Measurements from ENCODE around the gene SLC16A3. TPM values are rescaled to one million over a fixed set of nuclear protein-coding genes. Genes with fewer than 3 reads are reported as not detected.
A peak's percentile ranks its signal among the peaks of the same experiment; 100 is the strongest.

Gene SLC16A3
- total and polyA plus RNA-seq, 9 of the 15 experiments (the other 6 are each of a cell fraction or from before 2014, with no cell fraction given): 0.11 to 5.4 (median 1.2) TPM; not detected in 2

DNA sequence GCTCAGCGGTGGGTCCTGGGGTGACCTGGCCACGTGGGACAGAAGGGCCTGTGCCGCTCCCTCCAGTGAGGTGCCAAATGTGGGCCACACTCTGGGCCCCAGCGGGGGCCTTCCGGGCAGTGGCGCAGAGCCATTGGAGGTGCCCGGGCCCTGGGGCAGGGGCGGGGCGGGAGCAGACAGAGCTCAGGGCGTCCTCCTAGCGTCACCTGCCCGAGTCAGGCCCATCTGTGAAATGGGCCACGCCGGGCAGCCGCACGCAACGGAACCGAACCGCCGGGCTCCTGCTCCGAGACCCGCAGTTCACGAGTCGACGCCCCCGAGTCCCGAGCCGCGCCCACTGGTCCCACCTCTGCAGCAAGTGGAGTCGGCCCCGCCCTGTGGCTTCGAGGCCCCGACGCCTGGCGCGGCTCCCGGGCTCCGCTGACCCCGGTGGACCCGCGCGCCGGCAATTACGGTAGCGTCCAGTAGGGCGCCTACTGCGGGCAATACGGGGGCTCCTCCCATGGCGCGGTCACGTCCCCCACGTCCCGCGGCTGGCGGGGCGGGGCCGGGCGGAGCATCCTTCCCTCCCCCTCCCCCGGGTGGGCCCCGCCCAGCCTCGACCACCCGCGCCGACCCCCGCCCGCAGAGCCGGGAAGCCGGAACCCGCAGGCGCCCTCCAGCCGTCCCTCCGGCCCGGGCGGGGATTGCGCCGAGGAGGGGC is 1.9 kb downstream of the SLC16A3 start (continued):
- TF ChIP-seq, protein P1, sequence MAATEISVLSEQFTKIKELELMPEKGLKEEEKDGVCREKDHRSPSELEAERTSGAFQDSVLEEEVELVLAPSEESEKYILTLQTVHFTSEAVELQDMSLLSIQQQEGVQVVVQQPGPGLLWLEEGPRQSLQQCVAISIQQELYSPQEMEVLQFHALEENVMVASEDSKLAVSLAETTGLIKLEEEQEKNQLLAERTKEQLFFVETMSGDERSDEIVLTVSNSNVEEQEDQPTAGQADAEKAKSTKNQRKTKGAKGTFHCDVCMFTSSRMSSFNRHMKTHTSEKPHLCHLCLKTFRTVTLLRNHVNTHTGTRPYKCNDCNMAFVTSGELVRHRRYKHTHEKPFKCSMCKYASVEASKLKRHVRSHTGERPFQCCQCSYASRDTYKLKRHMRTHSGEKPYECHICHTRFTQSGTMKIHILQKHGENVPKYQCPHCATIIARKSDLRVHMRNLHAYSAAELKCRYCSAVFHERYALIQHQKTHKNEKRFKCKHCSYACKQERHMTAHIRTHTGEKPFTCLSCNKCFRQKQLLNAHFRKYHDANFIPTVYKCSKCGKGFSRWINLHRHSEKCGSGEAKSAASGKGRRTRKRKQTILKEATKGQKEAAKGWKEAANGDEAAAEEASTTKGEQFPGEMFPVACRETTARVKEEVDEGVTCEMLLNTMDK (IDR thresholded peaks at IDR 0.05; ENCODE audit: borderline replicate concordance, insufficient read depth, low read depth, low read length, poor library complexity, severe bottlenecking): no peak
- TF ChIP-seq, protein P2, sequence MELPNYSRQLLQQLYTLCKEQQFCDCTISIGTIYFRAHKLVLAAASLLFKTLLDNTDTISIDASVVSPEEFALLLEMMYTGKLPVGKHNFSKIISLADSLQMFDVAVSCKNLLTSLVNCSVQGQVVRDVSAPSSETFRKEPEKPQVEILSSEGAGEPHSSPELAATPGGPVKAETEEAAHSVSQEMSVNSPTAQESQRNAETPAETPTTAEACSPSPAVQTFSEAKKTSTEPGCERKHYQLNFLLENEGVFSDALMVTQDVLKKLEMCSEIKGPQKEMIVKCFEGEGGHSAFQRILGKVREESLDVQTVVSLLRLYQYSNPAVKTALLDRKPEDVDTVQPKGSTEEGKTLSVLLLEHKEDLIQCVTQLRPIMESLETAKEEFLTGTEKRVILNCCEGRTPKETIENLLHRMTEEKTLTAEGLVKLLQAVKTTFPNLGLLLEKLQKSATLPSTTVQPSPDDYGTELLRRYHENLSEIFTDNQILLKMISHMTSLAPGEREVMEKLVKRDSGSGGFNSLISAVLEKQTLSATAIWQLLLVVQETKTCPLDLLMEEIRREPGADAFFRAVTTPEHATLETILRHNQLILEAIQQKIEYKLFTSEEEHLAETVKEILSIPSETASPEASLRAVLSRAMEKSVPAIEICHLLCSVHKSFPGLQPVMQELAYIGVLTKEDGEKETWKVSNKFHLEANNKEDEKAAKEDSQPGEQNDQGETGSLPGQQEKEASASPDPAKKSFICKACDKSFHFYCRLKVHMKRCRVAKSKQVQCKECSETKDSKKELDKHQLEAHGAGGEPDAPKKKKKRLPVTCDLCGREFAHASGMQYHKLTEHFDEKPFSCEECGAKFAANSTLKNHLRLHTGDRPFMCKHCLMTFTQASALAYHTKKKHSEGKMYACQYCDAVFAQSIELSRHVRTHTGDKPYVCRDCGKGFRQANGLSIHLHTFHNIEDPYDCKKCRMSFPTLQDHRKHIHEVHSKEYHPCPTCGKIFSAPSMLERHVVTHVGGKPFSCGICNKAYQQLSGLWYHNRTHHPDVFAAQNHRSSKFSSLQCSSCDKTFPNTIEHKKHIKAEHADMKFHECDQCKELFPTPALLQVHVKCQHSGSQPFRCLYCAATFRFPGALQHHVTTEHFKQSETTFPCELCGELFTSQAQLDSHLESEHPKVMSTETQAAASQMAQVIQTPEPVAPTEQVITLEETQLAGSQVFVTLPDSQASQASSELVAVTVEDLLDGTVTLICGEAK (IDR thresholded peaks at IDR 0.05): peak; percentile 81
- TF ChIP-seq, protein P2 (CRISPR knock-in tag; IDR thresholded peaks at IDR 0.05): no peak
- TF ChIP-seq SRSF9 (IDR thresholded peaks at IDR 0.05; ENCODE audit: borderline replicate concordance, low read depth, low read length): no peak
- no peak for TF ChIP-seq ZNF347 (CRISPR knock-in tag; IDR thresholded peaks at IDR 0.05; ENCODE audit: low read depth)
- TF ChIP-seq POLR2AphosphoS5 (IDR thresholded peaks at IDR 0.05; ENCODE audit: control insufficient read depth, insufficient read depth, low read depth, low read length): no peak
- peak; percentile 81 for TF ChIP-seq NEUROD1 (IDR thresholded peaks at IDR 0.05; ENCODE audit: borderline replicate concordance, low read depth, low read length, partially characterized antibody)
- TF ChIP-seq ZNF76 (CRISPR knock-in tag; IDR thresholded peaks at IDR 0.05; ENCODE audit: borderline replicate concordance): 0 out of 2 replicates have a peak, but pooled peaks have one; percentile 46
- TF ChIP-seq CSDE1 (IDR thresholded peaks at IDR 0.05): no peak
- TF ChIP-seq ZNF124 (CRISPR knock-in tag; IDR thresholded peaks at IDR 0.05): no peak
- peak; percentile 95 for TF ChIP-seq RB1 (IDR thresholded peaks at IDR 0.05; ENCODE audit: low read depth)
- no peak for TF ChIP-seq CREB1 (IDR thresholded peaks at IDR 0.05)
- TF ChIP-seq CREB1 (CRISPR knock-in tag; IDR thresholded peaks at IDR 0.05): 0 out of 2 replicates have a peak, but pooled peaks have one; percentile 34
- TF ChIP-seq SLC30A9 (CRISPR knock-in tag; IDR thresholded peaks at IDR 0.05): no peak
- TF ChIP-seq NCOA4 (IDR thresholded peaks at IDR 0.05; ENCODE audit: partially characterized antibody): no peak
- TF ChIP-seq BHLHE40 (IDR thresholded peaks at IDR 0.05; ENCODE audit: low read length): peak; percentile 56; the same call in 1 of the 2 replicates
- peak; percentile 93 for TF ChIP-seq GATAD2B (IDR thresholded peaks at IDR 0.05; ENCODE audit: borderline replicate concordance)
